NCI-H2107 (cell line): ENCODE measurements around the gene XIAP.
A peak's percentile ranks its signal among the peaks of the same experiment; 100 is the strongest.
"Not testable (repeated sequence)": the region's sequence is repeated elsewhere in the genome, so short reads cannot be mapped to it uniquely, and the experiment has no call there.

ENCODE experiments used
- DNase-seq: peaks from one replicate; lab custom pipeline; 2025; lab: John Stamatoyannopoulos, UW

The XIAP gene

DNA sequence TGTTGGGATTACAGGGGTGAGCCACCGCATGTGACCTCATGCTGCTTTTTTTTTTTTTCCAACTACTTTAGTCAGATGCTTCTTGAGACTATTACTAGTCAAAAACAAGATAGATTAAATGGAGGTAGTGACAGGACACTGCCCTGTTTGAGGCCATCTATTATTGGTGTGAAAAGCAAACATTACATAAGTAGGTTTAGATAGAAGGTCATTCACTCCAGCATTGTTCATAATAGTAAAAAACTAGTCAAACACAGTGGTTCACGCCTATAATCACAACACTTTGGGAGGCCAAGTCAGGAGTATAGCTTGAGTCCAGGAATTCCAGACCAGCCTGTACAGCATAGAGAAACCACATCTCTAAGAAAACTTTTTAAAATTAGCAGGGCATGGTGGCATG, 16.3 kb downstream of the XIAP start:
- no peak for DNase-seq

DNA sequence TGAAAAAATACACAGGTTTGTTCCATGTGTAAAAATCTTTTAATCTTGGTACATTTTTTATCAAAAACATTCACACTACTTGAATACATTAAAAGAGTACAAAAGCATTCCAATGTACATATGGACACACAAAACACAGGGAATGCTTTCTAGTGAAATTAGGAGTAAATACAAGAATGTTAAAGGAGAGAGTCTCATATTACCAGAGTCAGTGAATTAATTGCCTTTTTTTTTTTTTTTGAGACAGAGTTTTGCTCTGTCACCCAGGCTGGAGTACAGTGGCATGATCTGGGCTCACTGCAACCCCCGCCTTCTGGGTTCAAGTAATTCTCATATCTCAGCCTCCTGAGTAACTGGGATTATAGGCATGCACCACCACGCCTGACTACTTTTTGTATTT, 17.0 kb downstream of the XIAP start:
- DNase-seq, result no peak

DNA sequence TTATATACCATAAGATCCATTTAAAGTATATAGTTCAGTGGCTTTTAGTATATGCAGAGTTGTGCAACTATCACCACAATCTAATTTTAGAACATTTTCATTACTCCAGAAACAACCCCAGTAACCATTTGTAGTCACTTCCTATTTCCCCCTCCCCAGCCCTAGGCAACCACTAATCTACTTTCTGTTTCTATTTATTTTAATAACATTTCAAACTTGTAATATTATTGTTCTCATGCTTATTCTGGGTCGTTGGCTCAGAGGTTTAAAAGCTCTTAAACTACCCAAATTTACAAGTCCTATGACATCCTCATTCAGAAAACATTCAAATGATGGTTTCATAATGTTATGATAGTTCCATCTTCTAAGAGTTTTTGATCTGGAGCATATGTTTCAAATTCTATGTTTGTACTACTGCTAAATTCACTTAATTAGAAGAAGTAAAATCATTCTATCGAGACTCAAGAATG, 18.4 kb downstream of the XIAP start:
- DNase-seq, result no peak

DNA sequence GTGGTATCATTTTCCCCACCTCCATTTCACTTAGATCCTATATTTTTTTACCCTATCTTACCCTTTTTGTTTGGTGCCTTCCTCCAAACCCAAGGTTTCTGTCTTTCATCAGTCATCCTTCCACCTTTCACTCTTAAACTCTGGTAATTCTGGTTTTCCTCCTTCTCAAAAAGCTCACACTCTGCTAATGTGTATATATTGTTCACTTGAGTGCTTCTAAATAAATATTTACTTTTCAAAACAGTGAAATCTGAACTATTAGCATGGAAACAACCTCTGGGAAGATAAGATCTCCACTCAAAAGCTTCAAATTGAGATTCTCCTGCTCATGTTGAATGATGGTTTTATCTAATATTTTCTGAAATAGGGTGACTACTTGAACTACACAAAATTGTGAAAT, 21.5 kb downstream of the XIAP start:
- DNase-seq, result no peak

DNA sequence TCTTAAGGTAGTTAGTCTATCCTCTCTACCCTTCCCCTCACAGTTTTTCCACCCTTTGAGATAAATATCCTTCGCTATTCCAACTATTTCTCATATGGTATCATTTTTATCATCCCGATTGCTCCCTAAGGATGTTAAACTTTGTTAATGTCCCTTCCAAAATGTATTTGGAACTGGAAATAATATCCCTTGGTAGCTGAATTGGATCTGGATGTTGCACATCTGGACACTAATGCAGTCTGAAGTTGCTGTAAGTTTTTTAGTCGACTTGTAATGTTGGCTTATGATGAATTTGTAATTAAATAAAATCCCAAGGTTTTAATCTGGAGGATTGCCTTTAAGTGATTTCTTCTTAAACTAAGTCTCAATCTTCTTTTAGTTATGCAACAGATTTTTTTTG, 22.5 kb downstream of the XIAP start:
- DNase-seq, result no peak

DNA sequence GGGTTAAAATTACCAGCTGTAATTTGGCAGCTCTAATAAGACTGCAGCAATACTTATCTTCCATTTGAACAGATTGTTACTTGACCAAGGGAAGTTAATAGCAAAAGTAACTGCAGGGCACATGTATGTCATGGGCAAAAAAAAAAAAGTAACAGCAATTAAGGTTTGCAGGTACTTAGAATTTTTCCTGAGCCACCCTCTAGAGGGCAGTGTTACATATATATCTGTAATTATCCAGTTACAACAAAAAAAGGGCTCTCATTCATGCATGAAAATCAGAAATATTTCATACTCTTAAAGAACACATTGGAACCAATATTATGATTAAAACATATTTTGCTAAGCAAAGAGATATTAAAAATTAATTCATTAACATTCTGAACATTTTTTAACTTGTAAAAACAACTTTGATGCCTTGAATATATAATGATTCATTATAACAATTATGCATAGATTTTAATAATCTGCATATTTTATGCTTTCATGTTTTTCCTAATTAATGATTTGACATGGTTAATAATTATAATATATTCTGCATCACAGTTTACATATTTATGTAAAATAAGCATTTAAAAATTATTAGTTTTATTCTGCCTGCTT, 25.1 kb downstream of the XIAP start:
- peak; percentile 0 for DNase-seq

DNA sequence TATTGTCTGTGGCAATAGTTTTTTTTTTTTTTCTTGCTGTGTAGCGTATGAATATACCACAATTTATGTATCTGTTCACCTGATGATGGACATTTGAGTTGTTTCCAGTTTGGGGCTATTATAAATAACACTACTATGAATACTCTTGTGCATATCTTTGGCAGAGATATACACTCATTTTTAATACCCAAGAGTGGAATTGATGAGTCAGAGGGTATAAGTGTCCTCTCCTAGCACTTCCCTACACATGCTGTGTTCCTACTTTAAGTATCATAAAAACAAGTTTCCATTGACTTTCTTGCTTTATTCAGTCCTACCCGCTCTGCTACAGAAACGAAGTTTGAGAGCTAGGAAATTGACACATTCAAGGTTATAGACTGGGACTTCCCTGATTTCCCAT, 39.8 kb downstream of the XIAP start:
- no peak for DNase-seq

DNA sequence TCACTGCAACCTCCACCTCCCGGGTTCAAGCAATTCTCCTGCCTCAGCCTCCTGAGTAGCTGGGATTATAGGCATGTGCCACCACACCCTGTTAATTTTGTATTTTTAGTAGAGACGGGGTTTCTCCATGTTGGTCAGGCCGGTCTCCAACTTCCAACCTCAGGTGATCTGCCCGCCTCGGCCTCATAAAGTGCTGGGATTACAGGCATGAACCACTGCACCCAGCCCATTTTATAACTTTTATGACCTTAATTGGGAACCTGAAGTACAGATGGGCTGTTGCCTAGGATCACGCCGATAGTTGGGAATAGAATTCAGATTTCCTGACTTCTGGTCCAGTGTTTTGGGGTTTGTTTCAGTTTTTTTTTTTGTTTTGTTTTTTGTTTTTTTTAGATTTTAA, 43.4 kb downstream of the XIAP start:
- not testable (repeated sequence) for DNase-seq

DNA sequence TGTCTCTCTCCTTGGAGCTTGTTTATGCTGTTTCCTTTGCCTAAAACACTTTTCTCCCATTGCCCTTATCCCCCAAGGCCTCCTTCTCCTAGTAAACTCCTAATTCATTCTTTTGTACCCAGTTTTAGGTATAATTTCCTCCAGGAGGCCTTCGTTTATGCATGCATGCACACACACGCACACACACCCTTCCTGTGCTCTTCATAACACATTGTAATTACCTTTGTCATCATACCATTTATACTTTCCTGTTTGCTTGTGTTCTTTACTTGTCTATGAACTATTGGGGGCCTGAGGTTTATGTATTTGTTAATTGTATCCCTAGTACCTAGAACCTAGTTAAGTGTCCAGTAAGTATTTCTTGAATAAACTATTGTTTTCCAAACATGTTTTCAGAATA, 45.5 kb downstream of the XIAP start:
- DNase-seq, result no peak

DNA sequence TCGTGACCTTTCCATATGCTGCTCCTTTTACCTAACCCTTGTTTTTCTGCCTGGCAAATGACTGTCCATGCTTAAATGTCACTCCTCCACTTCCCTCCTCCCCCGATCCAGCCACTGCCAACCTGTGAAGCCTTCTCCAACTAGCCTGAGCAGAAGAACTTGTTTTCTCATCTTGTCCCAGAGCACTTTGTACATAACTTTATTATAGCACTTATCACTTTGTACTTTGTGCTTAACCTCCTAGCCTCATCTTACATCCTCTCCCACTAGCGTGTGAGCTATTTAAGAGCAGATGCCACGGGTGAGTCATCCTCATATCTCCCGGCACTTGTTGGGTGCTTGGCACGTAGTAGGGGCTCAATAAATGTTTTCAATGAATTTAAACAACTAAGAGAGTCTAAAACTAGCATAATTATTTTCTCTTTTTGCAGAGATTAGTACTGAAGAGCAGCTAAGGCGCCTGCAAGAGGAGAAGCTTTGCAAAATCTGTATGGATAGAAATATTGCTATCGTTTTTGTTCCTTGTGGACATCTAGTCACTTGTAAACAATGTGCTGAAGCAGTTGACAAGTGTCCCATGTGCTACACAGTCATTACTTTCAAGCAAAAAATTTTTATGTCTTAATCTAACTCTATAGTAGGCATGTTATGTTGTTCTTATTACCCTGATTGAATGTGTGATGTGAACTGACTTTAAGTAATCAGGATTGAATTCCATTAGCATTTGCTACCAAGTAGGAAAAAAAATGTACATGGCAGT, 46.9 kb downstream of the XIAP start:
- no peak for DNase-seq

DNA sequence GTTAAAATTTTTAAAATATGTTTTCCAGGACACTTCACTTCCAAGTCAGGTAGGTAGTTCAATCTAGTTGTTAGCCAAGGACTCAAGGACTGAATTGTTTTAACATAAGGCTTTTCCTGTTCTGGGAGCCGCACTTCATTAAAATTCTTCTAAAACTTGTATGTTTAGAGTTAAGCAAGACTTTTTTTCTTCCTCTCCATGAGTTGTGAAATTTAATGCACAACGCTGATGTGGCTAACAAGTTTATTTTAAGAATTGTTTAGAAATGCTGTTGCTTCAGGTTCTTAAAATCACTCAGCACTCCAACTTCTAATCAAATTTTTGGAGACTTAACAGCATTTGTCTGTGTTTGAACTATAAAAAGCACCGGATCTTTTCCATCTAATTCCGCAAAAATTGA, 49.7 kb downstream of the XIAP start:
- DNase-seq, result no peak

DNA sequence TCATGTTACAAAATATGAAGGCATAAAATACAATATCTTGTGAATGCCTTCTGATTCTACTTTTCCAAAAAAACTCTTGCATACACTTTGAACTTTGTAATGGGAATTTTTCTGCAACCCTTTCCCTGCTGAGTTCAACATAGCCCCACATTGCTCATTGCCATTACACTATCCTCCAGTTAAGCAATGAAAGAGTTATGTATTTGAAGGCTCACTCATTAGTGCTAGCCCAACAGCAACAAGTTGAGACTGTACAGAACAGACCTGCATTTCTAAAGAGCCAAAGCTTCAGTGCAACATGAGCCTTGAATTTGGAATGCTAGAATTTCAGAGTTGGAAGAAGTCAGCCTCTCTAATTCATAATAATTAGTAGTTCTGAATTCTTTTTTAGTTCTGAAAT, 57.2 kb downstream of the XIAP start:
- DNase-seq, result no peak

DNA sequence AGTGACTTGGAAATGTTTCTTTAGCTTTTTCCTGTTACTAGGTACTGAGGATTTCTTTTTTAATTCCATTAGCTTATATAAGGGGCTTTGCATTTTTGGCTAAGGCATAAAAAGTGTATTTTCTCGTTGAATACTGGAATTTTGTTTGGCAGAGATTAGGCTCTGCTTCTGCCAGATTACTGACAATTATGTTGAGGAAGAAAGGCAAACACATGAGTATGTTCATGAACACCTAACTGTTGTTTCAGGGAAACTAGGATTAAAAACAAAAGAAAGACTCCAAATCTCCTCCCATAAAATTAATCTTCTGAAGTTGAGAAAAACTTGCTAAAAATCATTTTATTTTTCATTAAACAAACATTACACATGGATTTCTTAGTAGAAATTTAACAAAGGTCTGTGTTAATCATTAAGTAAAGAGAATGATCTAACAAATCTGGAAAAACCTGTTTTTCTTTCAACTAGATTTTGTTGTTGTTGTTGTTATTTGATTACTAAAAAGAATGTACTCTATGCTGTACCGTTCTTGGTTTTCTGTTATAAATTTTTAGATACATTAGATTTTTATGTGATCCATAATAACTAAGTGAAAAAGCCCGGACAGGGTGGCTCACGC, 58.4 kb downstream of the XIAP start:
- DNase-seq, result no peak

DNA sequence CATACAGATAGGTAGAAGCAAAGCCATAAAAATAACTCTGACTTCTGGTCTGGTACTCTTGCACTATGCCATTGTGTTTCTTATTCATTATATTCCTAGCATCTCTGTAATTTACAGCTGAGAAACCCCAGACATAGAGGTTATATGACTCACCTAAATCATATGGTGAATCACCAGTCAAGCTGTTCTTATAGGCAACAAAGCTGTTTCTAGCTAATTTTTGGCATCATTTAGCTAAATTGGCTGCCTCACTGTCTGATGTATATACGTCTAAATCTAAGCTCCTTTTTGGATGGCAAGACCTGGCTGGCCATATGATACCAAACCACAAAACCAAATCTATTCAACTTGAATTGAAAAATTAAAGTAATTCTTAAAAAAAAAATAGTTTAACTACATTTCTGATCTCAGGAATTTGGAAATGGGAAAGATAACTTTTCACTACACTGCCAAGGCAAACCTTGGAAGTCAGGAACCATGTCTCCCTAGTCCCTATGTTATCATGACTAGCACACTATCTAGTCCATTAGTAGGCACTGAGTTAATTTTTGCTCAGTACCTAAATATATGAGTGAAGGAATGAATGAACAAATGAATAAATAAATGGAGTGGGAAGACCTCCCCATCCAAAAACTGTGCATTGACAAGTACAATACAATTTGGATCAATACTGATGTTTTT, 60.4 kb downstream of the XIAP start:
- no peak for DNase-seq

DNA sequence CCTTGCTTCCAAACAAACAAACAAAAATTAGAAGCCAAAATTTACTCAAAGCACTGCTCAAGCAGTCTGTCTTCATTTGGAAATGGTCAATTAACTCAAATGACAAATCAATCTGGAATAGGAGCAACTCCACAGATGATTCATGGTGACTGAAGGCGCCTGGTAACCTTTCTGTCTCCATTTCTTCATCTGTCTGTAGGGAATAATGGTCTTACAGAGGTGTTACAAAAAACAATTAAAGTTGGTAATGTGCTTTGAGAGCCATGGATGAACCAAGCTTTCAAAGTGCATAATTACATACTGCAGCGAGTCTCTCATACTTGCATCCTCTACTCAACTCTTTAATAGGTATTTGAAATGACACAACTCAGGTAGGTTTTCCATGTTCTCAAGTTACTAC, 63.4 kb downstream of the XIAP start:
- DNase-seq, result no peak

DNA sequence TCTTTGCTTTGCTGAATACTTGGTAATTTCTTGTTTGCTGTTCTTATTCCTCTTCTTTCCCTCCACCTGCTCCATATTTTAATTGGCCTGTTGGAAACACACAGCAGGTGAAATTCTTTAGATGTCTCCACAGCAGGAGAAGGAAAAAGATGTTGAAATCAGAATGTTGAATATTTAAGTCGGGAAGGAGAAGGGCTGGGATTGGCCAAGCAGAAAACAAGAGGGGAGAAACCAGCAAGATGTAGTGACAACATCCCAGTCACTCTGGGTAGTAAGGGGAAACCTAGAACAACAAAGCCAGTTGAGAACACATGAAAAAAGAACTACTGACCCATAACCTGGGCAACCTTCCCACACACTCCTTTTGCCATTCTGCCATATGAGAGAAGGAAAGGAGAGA, 64.3 kb downstream of the XIAP start:
- DNase-seq, result no peak

DNA sequence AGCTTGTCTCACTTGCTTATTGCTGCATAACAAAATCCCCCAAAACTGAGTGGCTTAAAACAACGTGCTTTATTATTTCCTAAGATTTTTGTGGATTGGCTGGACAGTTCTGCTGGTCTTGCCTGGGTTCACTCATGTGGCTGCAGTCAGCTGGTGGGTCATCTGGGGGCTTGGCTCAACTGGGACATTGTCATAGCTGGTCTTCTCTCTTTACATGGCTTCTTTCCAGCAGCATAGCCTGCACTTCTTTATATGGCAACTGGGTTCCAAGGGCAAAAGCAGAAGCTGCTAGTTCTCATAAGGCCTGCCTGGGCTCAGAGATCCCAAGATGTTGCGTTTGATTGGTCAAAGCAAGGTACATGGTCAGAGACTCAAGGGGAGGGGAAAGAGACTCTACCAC, 68.0 kb downstream of the XIAP start:
- DNase-seq, result no peak

DNA sequence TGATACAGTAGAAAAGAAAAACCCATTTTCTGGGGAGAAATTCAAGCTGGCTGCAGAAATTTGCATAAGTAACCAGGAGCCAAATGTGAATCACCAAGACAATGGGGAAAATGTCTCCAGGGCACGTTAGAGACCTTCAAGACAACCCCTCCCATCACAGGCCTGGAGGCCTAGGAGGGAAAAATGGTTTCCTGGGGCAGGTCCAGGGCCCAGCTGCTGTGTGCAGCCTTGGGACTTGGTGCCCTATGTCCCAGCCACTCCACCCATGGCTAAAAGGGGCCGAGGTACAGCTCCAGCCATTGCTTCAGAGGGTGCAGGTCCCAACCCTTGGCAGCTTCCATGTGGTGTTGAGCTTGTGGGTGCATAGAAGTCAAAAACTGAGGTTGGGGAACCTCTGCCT, 72.2 kb downstream of the XIAP start:
- not testable (repeated sequence) for DNase-seq

DNA sequence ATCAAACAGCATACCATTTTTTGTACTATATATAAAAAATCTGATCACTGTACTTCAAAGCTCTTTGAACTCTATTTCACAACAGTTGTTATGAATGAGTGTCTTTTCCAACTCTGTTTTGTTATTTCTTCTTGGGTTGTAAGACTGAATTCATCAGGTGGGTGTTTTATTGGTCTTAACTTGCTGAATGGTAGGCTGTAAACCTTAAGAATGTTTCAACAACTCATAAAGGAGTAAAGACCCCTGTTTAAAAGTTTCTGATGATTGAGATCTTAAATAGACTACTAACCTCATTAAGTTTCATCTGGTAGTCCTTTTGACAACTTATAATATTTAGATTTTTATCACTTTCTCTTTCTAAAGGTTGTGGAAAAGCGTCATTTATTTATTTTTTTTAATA, 83.2 kb downstream of the XIAP start:
- no peak for DNase-seq

DNA sequence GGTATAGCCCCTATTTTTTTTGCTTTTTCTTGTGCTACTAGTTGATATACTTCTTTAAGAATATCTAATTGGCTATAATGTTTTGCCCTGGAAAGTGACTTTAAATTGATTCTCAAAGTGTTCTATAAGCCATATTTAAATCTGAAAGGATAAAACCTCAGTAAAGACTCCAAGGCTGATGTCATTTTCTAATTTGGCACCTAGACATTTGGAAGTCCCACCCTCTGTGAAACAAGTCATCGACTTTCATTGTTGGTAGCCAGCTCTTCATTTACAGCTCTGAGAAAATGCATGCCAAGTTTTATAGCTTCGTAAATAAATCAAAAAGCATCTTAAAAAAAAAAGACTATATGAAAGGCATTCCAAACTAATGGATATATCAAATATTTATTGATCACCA, 83.6 kb downstream of the XIAP start:
- DNase-seq, result no peak

DNA sequence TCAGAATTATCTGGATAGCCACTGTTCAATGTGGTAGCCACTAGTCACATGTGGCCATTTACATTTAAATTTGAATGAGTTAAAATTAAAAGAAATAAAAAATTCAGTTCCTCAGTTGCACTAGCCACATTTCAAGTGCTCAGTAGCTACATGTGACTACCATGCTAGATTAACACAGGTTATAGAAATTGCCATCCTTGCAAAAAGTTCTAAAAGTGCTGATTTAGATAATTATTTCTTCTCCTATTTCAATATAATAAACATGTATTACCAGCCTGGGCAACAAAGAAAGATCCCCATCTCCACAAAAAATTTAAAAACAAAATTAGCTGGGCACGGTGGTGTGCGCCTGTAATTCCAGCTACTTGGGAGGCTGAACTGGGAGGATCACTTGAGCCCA, 90.0 kb downstream of the XIAP start:
- DNase-seq, result no peak

DNA sequence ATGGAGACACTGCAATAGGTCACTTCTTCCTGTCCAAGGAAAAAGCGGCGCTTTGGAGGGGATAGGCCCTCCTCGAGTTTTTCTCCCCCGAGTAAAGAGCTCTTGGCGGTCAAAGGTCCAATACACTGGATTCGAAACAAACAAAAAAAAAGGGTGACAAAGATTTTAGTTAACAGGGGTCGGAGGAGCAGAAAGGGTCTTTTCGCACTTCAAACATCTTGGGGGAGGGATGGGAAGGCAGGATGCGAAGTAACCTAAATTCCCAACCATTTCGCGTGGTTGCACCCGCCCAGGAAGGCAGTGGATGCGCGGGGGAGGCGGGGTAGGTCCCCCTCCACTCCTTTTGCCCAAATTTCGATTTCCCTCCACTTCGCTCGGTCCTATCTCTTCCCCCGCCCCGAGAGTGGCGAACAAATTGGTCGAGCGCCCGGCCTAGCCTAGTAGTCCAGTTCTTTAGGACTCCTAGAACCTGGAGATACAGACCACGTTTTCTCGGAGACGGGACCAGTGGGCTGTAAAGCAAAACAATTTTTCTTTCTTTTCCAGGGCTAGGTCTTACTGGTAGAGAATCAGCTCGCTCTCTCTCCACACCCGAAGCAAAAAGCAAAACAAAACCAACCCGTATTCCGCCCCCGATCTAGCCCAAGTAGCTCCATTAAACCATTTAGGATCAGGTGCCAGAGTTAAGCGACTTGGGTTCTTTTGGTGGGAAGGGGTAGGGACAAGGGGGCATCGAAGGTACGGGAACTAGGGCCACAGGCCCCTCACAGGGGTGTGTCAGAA, 99.6 kb downstream of the XIAP start:
- DNase-seq, result no peak
